ENCODE results near the gene GRPEL1. TPM values are rescaled to one million over a fixed set of nuclear protein-coding genes. Genes with fewer than 3 reads are reported as not detected.
"Not testable (repeated sequence)": the region's sequence is repeated elsewhere in the genome, so short reads cannot be mapped to it uniquely, and the experiment has no call there.

Gene GRPEL1
- polyA plus RNA-seq, 3 donors, result 34.8 to 43.4 (median 36.5) TPM

- not testable (repeated sequence) for DNase-seq (ENCODE audit: extremely low read depth in 1 of 11, low read depth in 9 of 11, low spot score in 4 of 11)
These were observed 34.6 kb upstream of the GRPEL1 start for GRCh38 chr4:7102516-7102909.

DNA sequence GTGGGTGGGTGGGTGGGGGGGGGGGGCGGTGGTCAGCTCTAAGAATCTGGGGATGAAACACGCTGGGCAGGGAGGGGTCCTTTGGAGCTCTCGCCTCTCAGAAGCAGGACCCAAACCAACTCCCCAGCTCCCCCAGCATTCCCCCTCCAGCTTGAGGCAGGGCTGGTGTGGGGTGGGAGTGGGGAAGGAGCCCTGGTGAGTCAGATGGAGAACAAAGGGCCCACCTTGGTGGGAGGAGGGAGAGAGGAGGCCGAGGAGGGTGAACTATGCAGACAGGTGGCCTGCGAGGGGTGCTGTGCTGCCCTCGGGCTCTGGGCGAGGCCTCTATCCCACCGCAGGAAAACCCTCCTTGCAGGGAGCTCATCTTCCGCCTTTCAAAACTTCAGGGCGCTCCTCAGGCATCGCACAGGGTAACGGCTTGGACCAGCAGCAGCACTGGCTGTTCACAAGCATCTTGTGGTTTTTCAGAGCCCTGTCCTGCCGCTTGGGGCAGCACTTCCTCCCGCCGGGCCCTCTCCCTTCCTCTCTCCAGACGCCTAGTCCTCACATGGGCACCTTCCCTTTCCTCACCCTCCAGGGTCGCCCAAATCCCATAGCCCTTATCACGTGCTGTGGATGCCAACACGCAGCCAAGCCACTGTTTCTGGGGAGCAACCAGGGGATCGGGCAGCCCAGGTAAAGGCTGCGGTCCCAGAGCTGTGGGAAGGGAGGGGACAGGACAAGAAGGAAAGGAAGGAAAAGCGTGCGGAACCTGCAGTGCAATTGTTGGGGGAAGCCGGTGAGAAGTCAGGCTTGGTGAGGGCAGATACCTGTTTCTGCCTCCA is 34.0 kb upstream of the GRPEL1 start:
- peak in 4 of 11 donors; percentile 37 to 74 (median 53) for DNase-seq (ENCODE audit: extremely low read depth in 1 of 11, low read depth in 9 of 11, low spot score in 4 of 11)

- no peak for DNase-seq (ENCODE audit: extremely low read depth in 1 of 11, low read depth in 9 of 11, low spot score in 4 of 11)
These were observed 28.4 kb upstream of the GRPEL1 start for GRCh38 chr4:7096236-7096635.

DNA sequence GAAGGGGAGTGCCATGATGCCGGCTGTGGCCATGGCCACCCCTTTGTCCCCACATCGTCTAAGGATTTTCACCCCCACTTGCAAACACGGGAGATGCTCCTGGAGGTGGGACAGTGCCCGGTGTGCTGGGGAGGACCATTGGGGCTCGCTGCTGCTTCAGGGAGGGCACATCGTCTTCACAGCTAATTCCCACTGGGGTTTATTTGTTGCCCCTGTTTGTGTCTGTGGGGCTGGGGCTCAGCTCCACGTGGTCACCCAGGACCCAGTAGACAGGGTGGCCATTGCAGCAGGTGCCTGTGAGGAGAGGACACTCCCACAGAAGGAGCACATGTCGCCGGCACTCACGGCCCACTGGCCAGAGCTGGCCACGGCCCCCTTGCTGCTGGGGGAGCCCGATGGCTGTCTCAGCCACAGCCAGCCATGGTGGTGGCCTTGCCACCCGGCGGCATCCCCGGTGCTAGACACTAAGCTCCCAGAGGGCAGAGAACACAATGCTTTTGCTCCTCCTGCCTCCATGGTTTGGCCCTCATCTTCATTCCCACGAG is 27.8 kb upstream of the GRPEL1 start:
- DNase-seq (ENCODE audit: extremely low read depth in 1 of 11, low read depth in 9 of 11, low spot score in 4 of 11), result no peak

DNA sequence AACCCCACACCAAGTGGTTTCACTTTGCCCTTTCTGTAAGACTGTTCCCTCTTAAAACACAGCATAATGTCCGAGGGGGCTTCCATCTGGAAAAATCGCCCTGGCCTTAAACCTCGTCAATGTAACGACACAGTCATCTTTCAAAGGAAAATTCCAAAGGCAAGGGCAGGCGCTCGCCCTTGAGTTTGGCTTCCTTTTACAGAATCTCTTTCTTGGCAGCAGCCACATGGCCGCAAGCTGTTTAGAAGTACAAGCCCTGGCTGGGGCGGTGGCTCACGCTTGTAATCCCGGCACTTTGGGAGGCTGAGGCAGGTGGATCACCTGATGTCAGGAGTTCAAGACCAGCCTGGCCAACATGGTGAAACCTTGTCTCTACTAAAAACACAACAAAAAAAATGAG is 27.1 kb upstream of the GRPEL1 start:
- no peak for DNase-seq (ENCODE audit: extremely low read depth in 1 of 11, low read depth in 9 of 11, low spot score in 4 of 11)

GRCh38 chr4:7092026-7092425 is 24.2 kb upstream of the GRPEL1 start:
- DNase-seq (ENCODE audit: extremely low read depth in 1 of 11, low read depth in 9 of 11, low spot score in 4 of 11), result no peak

- no peak for DNase-seq (ENCODE audit: extremely low read depth in 1 of 11, low read depth in 9 of 11, low spot score in 4 of 11)
These were observed 21.5 kb upstream of the GRPEL1 start for GRCh38 chr4:7089213-7089986.

GRCh38 chr4:7087036-7087435 is 19.2 kb upstream of the GRPEL1 start:
- DNase-seq (ENCODE audit: extremely low read depth in 1 of 11, low read depth in 9 of 11, low spot score in 4 of 11), result no peak

DNA sequence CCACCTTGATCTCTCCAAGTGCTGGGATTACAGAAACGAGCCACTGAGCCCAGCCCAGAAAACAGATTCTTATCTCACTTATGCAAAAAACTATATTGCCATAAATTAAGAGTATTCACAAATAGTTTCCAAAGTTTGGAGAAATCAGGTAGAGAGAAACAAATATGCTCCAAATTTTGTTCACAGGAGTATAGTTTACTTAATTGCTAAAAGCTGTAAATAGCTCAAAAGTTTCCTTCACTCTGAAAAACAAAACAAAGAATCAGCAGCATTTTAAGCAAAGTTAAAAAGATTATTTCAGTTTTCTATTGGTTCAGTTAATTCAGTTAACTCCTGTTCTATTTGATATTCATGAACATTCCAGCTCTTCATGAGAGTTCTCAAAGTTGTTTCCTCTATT is 18.5 kb upstream of the GRPEL1 start:
- no peak for DNase-seq (ENCODE audit: extremely low read depth in 1 of 11, low read depth in 9 of 11, low spot score in 4 of 11)

DNA sequence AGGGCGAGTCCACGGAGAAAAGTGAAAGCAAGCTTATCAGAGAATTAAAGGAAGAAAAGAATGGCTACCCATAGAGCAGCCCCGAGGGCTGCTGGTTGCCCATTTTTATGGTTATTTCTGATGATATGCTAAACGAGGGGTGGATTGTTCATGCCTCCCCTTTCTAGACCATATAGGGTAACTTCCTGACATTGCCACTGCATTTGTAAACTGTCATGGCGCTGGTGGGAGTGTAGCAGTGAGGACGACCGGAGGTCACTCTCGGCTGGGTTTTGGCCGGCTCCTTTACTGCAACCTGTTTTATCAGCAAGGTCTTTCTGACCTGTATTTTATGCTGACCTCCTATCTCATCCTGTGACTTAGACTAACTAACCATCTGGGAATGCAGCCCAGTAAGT is 16.7 kb upstream of the GRPEL1 start:
- not testable (repeated sequence) for DNase-seq (ENCODE audit: extremely low read depth in 1 of 11, low read depth in 9 of 11, low spot score in 4 of 11)

- no peak for DNase-seq (ENCODE audit: extremely low read depth in 1 of 11, low read depth in 9 of 11, low spot score in 4 of 11)
These were observed 16.0 kb upstream of the GRPEL1 start for GRCh38 chr4:7083597-7084563.

DNA sequence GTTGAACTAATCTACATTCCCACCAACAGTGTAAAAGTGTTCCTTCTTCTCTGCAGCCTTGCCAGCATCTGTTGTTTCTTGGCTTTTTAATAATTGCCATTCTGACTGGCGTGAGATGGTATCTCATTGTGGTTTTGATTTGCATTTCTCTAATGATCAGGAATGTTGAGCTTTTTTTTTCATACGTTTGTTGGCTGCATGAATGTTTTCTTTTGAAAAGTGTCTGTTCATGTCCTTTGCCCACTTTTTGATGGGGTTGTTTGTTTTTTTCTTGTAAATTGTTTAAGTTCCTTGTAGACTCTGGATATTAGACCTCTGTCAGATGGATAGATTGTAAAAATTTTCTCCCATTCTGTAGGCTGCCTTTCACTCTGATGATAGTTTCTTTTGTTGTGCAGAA is 12.0 kb upstream of the GRPEL1 start:
- DNase-seq (ENCODE audit: extremely low read depth in 1 of 11, low read depth in 9 of 11, low spot score in 4 of 11), result not testable (repeated sequence)

DNA sequence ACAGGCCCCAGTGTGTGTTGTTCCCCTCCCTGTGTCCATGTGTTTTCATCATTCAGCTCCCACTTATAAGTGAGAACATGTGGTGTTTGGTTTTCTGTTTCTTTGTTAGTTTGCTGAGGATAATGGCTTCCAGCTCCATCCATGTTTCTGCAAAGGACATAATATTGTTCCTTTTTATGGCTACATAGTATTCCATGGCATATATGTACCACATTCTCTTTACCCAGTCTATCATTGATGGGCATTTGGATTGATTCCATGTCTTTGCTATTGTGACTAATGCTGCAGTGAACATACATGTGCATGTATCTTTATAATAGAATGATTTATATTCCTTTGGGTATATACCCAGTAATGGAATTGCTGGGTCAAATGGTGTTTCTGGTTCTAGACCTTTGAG is 11.6 kb upstream of the GRPEL1 start:
- DNase-seq (ENCODE audit: extremely low read depth in 1 of 11, low read depth in 9 of 11, low spot score in 4 of 11), result not testable (repeated sequence)

DNA sequence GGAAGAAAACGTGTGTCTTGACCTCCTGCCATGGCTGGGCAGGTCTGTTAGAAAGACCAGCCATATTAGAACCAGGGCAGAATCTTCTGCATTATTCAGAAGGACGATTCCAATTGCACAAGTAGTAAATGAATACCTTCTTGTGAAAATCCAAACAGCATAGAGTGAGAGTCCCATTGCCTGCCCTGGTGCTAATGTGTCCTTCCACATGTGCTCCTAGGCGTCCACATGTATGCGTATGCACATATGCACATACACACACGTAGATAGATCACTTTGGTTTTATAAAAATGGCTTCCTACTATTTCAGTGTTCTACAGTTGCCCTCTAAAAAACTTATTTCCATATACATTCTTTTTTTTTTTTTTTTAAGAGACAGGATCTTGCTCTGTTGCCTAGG is 10.2 kb upstream of the GRPEL1 start:
- no peak for DNase-seq (ENCODE audit: extremely low read depth in 1 of 11, low read depth in 9 of 11, low spot score in 4 of 11)

- DNase-seq (ENCODE audit: extremely low read depth in 1 of 11, low read depth in 9 of 11, low spot score in 4 of 11), result no peak
These were observed 9.5 kb upstream of the GRPEL1 start for GRCh38 chr4:7077371-7077770.

DNA sequence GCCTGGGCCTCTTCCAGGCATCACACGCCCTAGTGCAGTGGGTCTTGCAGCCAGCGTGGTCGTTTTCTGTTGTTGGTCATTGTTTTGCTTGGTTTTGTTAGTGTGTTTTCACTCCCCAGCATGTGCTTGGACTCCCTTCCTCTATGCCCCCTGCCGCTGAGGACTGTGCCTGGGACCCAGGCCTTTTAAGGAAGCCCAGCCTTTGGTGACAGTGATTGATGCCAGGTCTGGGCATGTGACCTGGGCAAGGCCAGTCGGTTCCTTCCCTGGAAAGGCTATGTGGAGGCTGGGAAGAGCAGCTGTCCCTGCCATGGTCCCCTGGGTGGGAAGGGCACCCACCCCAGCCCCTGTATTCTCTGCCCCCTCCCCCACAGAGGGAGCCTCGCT is 8.8 kb upstream of the GRPEL1 start:
- no peak for DNase-seq (ENCODE audit: extremely low read depth in 1 of 11, low read depth in 9 of 11, low spot score in 4 of 11)

GRCh38 chr4:7075962-7076695 is 8.3 kb upstream of the GRPEL1 start:
- no peak for DNase-seq (ENCODE audit: extremely low read depth in 1 of 11, low read depth in 9 of 11, low spot score in 4 of 11)

GRCh38 chr4:7074426-7074825 is 6.6 kb upstream of the GRPEL1 start:
- DNase-seq (ENCODE audit: extremely low read depth in 1 of 11, low read depth in 9 of 11, low spot score in 4 of 11), result no peak

All from renal cortex interstitium (tissue), 11 donors.